Cardiac muscle cell (in vitro differentiated cells and primary cell): Measurements from ENCODE around the gene DOCK2. TPM values are rescaled to one million over a fixed set of nuclear protein-coding genes. Genes with fewer than 3 reads are reported as not detected.

Experiments
- DNase-seq, 2 donors: peaks; one replicate each; pipeline versions ENCODE4 v3.0.0 to v3.0.0-alpha.2; 2010 to 2017; ENCODE audit warnings: low read depth in 1 of 2, low spot score in 1 of 2
- H3K27ac ChIP-seq: fragments of 200-600 bp; sonication (generic); 2 replicates; pipeline ENCODE4 v1.5.1; 2016
- H3K27me3 ChIP-seq: fragments of 200-600 bp; sonication (generic); 2 replicates; pipeline ENCODE4 v1.6.0; 2016; ENCODE audit warnings: control low read depth
- H3K36me3 ChIP-seq: fragments of 200-600 bp; sonication (generic); 2 replicates; pipeline ENCODE4 v1.5.1; 2016; ENCODE audit warnings: control low read depth
- H3K4me1 ChIP-seq: fragments of 200-600 bp; sonication (generic); 2 replicates; pipeline ENCODE4 v1.8.1; 2017; ENCODE audit warnings: low read depth, mild to moderate bottlenecking, mixed run types
- H3K4me3 ChIP-seq: fragments of 200-600 bp; sonication (generic); 2 replicates; pipeline ENCODE4 v1.5.1; 2016; ENCODE audit warnings: mild to moderate bottlenecking
- H3K9me3 ChIP-seq: fragments of 200-600 bp; sonication (generic); 2 replicates; pipeline ENCODE4 v1.5.1; 2017; ENCODE audit warnings: low read depth, mild to moderate bottlenecking, control low read depth
- polyA plus RNA-seq: library from polyadenylated mRNA; unstranded; fragments of >200 nt; fragmentation: Nextera tagmentation; extraction: Ambion mirVana; gene quantifications from 2 replicates; pipeline ENCODE4 v1.2.1, GENCODE V29; 2016
- total RNA-seq: library from RNA; depleted of rRNA; stranded (reverse); fragments of >200 nt; gene quantifications from 2 replicates; pipeline ENCODE4 v1.2.3, GENCODE V29; 2016
- TF ChIP-seq, protein P1 (sequence below): IDR thresholded peaks from 2 replicates; pipeline ENCODE4 v1.5.1; 2012; ENCODE audit warnings: low read depth, mild to moderate bottlenecking, low read length

Gene DOCK2
- total and polyA plus RNA-seq, 2 experiments from 2014 or later = 3.3 to 6.5 TPM

- TF ChIP-seq, protein P1, sequence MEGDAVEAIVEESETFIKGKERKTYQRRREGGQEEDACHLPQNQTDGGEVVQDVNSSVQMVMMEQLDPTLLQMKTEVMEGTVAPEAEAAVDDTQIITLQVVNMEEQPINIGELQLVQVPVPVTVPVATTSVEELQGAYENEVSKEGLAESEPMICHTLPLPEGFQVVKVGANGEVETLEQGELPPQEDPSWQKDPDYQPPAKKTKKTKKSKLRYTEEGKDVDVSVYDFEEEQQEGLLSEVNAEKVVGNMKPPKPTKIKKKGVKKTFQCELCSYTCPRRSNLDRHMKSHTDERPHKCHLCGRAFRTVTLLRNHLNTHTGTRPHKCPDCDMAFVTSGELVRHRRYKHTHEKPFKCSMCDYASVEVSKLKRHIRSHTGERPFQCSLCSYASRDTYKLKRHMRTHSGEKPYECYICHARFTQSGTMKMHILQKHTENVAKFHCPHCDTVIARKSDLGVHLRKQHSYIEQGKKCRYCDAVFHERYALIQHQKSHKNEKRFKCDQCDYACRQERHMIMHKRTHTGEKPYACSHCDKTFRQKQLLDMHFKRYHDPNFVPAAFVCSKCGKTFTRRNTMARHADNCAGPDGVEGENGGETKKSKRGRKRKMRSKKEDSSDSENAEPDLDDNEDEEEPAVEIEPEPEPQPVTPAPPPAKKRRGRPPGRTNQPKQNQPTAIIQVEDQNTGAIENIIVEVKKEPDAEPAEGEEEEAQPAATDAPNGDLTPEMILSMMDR = no peak
- Histone ChIP-seq H3K36me3 (no peaks in the 10 kb centered on the region), H3K27ac (no peak overlapping the region), H3K4me1 (no peaks in the 10 kb centered on the region), H3K9me3 (no peaks in the 10 kb centered on the region), H3K27me3 (no peaks in the 10 kb centered on the region), H3K4me3 (no peak overlapping the region)
- DNase-seq = no peak
Measured at GRCh38 chr5:169836835-169837536, 199.9 kb downstream of the DOCK2 start.

DNA sequence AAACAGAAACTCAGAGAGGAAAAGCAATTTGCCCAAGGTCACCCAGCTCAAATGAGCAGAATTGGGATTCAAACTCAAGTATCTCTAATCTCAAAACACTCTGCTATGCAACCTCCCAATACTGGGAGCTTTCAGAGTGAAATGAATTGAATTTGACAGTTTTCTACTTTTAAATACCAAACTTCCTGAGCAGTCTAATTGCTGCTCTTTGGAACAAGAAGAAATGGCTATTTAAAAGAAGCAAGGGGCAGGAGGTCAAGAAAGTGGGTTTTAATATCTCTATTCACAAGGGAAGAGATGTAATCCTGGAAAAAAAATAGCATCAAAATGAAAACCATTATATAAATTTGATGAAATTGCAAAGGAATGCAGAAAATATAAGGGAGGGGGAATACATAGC is 200.6 kb downstream of the DOCK2 start:
- TF ChIP-seq, protein P1 = no peak
- no peak for DNase-seq
- Histone ChIP-seq H3K27me3 (no peaks in the 10 kb centered on the region), H3K4me3 (no peak overlapping the region), H3K9me3 (no peaks in the 10 kb centered on the region), H3K27ac (no peak overlapping the region), H3K4me1 (no peaks in the 10 kb centered on the region), H3K36me3 (no peaks in the 10 kb centered on the region)

- TF ChIP-seq, protein P1 = no peak
- no peaks in the 10 kb centered on the region for H3K27me3 ChIP-seq
- no peak overlapping the region for H3K4me3 ChIP-seq
- DNase-seq = no peak
- H3K27ac ChIP-seq = no peak overlapping the region
- H3K36me3 ChIP-seq = no peaks in the 10 kb centered on the region
- no peaks in the 10 kb centered on the region for H3K4me1 ChIP-seq
- H3K9me3 ChIP-seq = no peaks in the 10 kb centered on the region
Measured at GRCh38 chr5:169838688-169839087, 201.6 kb downstream of the DOCK2 start.

DNA sequence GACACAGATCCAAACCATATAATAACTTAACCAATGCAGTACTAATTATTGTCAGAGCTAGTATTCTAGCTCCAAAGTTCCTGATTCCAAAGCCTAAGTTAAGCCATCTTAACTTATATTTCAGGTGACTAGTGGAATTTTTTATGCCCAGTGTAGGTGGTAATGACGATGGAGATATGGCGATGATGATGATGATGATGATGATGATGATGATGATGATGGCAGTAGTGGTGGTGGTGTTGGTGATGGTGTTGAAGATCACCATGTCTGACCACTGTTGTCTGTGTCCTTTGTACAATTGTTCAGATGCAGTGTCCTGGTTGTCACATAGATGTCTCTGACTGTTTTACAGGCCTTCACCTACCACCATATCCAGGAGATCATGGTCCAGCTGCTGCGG is 203.3 kb downstream of the DOCK2 start:
- Histone ChIP-seq H3K27ac (no peak overlapping the region), H3K4me3 (no peak overlapping the region), H3K4me1 (peaks cover under 1% of the 10 kb centered on the region), H3K36me3 (no peaks in the 10 kb centered on the region), H3K27me3 (no peaks in the 10 kb centered on the region), H3K9me3 (no peaks in the 10 kb centered on the region)
- TF ChIP-seq, protein P1 = no peak
- DNase-seq = no peak

DNA sequence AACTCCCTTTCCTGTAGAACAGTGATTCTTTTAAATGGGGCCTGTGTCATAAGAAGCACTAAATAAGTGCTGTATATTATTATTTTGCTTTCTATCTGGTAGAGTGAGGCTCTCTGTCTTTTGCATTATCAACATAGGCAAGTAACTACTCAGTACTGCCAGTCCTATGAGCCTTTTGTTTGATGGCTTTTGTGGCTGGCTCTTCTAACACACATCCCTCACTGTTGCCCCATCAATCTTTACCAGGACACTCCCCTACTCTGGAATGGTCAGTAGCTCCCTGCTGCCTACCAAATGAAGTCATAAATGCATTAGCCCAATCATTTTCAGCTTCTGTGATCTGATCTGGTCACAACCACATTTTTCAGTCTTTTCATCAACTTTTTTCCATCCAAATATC is 205.6 kb downstream of the DOCK2 start:
- no peak overlapping the region for H3K27ac ChIP-seq
- peaks cover 8% of the 10 kb centered on the region for H3K4me1 ChIP-seq
- DNase-seq = no peak
- H3K9me3 ChIP-seq = no peaks in the 10 kb centered on the region
- no peaks in the 10 kb centered on the region for H3K27me3 ChIP-seq
- TF ChIP-seq, protein P1 = no peak
- H3K36me3 ChIP-seq = no peaks in the 10 kb centered on the region
- H3K4me3 ChIP-seq = no peak overlapping the region
